Activated CD8-positive, alpha-beta memory T cell treated with anti-CD3 and anti-CD28 coated beads, Interleukin-2, amount 50 U/mL, for 4 hours (primary cell): Measurements from ENCODE around the gene AJM1.
"Not testable (repeated sequence)": the region's sequence is repeated elsewhere in the genome, so short reads cannot be mapped to it uniquely, and the experiment has no call there.

Source experiments
- DNase-seq: peaks from one replicate; pipeline ENCODE4 v3.0.0-alpha.2; 2020

AJM1 gene

DNA sequence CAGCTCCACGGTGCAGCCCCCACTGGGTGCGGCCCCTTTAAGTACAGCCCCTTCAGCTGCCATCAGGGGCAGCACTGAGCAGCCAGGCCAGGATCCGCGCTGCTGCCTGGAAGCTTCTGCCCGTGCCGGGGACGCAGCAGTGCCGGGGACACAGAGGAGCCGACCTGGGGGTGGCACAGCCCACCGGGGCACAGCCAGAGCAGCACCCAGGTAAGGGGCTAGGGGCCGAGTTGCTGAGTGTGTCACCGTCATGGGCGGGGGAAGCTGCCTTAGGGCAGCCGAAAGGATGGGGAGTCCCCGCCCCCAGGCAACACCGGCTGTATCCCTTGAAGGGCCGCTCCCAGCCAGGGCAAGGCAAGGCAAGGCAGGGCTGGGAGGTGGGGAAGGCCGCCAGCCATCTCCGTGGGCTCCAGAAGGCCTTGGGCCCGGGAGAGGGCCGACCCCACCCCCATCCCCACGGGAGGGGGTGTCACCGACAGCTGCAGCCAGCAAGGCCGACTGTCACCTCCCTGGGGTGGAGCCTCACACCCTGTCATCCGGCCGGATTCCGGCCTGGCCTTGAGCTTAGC is at the start of gene AJM1:
TSS of gene AJM1 (plus strand) at position 99 of the 569 bp plus-strand sequence. CDS start 1,937 bp downstream, outside the sequence.
- DNase-seq = peak; percentile 80

GRCh38 chr9:136793086-136793946 is 49.0 kb upstream of the AJM1 start:
- no peak for DNase-seq

GRCh38 chr9:136794281-136794999 is 47.8 kb upstream of the AJM1 start:
- DNase-seq = no peak

- DNase-seq = no peak
Observed at GRCh38 chr9:136795000-136795348, 47.3 kb upstream of the AJM1 start.

DNA sequence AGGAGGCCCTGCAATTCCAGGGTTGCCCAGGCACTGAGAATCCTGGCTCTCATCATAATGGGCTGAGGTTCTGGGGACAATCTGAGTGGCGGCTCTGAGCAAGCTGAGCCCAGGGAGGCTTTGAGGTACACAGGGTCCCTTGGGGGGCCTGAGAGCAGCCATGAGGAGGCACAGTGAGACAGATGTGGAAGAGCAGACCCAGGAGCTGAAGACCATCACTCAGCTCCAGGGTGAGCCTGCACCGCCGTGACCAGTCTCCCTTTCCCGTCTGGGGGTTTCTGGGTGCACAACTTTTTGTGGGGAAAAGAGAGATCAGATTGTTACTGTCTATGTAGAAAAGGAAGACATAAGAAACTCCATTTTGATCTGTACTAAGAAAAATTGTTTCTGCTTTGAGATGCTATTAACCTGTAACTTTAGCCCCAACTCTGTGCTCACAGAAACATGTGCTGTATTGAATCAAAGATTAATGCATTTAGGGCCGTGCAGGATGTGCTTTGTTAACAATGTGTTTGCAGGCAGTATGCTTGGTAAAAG is 46.0 kb upstream of the AJM1 start, which contains the start of gene CCDC183:
TSS of gene CCDC183 (plus strand) at position 101 of the 537 bp plus-strand sequence. CDS start at position 161, 60 bp downstream.
- DNase-seq = no peak

DNA sequence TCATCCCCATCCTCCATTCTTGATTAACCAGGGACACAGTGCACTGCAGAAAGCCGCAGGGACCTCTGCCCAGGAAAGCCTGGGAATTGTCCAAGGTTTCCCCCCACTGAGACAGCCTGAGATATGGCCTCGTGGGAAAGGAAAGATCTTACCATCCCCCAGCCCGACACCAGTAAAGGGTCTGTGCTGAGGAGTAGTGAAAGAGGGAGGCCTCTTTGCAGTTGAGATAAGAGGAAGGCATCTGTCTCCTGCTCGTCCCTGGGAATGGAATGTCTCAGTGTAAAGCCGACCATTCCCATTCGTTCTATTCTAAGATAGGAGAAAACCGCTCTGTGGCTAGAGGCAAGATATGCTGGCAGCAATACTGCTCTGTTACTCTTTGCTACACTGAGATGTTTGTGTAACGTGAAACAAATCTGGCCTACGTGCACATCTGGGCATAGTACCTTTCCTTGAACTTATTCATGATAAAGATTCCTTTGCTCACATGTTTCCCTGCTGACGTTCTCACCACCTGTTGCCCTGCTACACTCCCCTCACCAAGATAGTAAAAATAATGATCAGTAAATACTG is 45.4 kb upstream of the AJM1 start:
- DNase-seq = not testable (repeated sequence)

GRCh38 chr9:136798708-136799078 is 43.6 kb upstream of the AJM1 start:
- no peak for DNase-seq

GRCh38 chr9:136799079-136799853 is 43.0 kb upstream of the AJM1 start:
- no peak for DNase-seq

DNA sequence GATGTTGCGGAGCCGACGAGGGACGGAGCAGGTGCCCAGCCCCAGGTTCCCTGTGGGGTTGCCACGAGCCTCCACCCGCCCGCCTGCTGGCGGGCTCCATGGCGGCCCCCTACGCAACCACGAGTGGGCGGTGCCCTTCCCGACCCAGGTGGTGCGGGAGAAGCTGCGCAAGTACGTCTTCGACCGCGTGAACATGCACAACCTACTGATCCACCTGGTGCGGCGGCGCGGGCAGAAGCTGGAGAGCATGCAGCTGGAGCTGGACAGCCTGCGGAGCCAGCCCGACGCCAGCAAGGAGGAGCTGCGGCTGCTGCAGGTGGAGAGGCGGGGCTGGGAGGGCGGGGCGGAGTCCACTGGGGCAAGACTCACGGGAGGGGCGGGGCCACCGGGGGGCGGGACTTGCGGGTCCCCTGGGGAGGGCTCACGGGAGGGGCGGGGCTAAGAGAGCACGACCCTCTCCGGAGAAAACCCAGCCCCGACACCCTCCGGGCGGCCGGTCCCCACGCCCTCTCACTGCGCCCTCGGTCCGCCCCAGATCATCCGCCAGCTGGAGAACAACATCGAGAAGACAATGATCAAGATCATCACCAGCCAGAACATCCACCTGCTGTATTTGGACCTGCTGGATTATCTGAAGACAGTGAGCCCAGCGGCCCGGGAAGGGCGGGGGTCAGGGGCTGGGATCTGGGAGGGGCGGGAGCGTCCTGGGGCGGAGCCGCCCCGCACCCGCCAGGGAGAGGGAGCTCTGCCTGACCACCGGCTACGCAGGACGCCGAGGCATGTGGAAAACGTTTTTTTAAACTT is 42.2 kb upstream of the AJM1 start:
- DNase-seq = peak; percentile 94

DNA sequence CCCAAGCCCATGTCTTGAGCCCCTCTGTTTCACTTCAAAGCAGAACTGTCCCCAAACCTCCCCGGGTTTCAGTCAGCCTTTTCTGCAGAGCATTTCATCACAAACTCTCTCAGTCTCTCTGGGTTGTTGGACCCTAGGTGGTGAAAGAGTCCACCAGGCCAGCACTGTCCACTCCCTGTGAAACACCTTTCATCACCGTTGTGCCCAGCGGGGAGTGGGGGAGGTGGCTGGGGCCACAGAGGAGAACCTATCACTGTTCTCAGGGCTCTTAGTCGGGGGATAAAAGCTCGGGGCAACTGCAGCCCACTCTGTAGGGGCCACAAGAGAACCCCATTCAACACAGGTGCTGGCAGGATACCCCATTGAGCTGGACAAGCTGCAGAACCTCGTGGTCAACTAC is 40.0 kb upstream of the AJM1 start:
- DNase-seq = no peak

DNA sequence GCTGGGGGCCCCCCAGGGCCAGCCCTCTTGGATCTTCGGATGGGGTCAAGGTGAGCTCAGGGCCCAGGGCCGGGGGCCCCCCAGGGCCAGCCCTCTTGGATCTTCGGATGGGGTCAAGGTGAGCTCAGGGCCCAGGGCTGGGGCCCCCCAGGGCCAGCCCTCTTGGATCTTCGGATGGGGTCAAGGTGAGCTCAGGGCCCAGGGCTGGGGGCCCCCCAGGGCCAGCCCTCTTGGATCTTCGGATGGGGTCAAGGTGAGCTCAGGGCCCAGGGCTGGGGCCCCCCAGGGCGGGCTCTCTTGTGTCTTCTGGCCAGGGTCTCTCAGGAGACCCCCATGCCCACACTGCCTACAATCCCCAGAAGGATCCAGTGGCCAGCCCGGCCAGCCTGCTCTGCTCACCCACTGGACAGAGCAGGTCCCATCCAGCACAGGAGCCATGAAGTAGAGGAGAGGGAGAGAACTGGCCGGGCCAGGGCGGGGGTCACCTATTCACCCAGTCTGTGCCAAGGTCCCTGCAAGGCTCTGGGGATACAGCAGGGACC is 39.2 kb upstream of the AJM1 start:
- DNase-seq = not testable (repeated sequence)

DNA sequence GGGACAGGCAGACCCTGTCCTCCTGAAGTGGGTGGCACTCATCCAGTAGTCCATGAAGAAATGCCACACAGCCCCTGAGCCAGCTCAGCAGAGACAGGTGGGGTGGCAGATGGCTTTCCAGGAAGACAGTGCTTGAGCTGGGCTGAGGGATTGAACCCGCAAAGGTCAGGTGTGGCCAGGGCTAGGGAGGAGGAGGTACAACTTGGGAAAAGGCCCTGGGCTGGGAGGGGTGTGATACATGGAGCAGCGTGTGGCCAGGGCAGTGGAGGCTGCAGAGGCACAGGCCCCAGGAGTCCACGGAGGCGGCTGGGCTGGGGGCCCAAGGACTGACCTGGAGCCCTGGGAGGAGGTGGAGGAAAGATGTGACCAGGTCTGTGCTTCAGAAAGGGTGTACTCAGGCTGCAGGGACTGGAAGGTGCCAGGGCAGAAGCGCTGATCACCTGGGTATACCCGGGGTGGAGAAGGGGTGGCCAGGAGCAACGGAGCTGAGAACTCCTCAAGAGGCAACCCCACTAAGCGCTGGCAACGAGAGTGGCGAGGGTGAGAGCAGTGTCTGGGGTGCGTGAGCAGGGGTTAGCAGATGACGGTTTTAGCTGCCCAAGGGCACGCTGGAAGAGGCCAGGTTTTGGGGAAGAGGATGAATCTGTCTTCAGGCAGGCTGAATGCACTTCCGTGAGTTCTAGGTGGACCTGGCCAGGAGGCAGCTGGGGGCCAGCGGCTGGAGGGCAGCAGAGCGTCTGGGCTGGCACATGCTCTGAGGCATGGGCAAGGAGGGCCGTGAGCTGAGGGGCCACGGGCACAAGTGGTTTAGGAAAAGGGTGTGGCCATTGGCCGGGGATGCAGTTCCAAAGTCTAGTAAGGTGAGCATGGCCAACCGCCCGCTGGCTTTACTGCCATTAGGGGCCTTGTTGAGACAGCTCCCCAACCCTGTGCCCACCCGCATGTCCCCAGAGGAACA is 38.4 kb upstream of the AJM1 start:
- no peak for DNase-seq

DNA sequence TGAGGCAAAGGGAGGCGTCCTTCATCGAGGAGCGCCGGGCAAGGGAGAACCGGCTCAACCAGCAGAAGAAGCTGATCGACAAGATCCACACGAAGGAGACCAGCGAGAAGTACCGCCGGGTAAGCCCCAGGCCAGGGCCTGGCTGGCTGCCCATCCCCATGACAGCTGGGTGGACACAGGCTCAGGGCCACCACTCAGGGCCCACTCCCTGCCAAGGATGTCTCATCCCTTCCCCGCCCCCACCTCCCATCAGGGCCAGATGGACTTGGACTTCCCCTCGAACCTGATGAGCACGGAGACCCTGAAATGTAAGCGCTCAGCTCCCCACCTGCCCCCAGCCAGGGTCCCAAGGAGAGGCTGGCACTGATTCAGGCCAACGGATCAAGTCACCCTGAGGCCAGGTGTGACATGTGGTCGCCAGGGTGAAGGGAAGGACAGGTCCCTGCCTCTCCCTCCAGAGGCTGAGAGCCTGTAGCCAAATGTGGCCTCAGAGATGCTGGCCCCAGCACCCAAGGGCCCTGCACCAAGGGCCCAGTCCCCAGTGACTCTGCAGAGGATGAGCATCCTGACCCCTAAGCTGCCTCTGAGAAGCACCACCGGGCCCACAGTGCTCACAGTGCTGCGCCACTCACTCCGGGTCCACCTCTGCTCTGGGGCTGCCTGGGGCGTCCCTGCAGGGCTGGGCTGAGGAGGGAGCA is 37.6 kb upstream of the AJM1 start:
- no peak for DNase-seq

DNA sequence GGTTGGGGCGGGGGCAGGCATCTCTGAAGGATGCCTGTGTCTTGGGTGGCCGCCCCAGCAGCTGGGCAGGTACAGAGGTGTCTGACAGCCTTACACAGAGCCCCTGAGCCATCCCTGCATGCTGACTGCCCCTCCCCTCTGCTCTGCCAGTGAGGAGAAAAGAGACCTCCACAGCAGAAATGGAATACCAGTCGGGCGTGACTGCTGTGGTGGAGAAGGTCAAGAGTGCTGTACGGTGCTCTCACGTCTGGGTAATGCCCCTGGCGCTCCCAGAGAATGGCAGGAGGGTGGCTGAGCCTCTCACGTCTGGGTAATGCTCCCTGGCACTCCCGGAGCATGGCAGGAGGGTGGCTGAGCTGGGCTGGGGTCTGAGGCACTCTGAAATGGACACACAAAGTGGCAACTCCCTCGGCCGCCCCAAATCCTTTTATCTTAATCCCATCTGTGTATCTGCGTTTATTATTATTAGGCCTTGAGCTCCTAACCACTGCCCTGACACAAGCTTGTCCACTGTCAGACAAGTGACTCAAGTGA is 37.0 kb upstream of the AJM1 start:
- DNase-seq = no peak

DNA sequence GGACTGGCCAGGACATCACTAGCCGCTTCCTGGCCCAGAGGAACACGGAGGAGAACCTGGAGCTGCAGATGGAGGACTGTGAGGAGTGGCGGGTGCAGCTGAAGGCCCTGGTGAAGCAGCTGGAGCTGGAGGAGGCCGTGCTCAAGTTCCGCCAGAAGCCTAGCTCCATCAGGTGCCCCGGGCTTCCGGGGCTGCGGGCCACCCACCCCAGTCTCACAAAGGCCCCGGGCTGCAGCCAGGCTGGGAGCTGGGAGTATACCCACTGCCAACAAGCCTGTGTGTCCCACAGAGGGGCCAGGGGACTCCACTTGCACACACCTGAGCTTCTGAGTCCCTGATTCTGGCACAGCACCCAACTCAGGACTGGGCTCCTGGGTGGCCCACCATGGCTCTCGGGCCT is 36.2 kb upstream of the AJM1 start:
- DNase-seq = no peak

- DNase-seq = no peak
Observed at GRCh38 chr9:136806631-136807201, 35.6 kb upstream of the AJM1 start.

DNA sequence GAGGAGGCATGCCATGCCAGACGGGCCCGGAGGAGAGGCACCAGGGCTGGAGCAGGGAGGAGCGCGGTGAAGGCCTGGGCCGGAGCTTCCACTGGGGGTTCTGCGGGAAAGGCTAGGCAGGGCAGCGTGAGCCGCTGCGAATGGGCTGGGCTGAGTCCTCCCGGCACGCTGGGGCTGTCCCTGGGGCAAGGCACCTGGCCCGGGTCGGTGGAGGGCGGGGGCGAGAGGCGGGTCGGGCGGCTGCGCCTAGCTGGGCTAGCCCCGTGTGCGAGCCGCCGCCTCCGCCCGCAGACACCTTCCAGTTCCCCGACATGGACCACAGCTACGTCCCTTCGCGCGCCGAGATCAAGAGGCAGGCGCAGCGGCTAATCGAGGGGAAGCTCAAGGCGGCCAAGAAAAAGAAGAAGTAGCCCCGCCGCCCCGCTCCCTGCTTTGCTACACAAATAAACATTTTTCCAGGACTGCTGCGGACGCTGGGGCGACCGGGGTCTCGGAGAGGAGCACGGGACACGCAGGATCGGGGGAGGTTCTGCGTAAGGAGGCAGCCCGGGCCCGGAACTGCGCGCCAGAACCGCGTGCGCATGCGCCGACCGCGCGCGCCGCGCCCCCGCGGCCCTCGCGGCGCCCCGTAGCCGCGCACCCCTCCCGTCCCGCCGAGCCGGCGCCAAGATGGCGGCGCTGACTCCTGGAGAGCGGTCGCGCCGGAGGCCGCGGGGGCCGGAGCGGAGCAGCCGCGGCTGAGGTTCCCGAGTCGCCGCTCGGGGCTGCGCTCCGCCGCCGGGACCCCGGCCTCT is 34.8 kb upstream of the AJM1 start, which contains the start of gene RABL6:
TSS of gene RABL6 (plus strand) at position 668 of the 794 bp plus-strand sequence. CDS start 249 bp downstream, outside the sequence.
- peak; percentile 81 for DNase-seq
